HG03342 (cell line): Measurements from ENCODE around the gene CUBN.

ENCODE experiments used
- ATAC-seq: cut with Tn5 transposase; IDR thresholded peaks from one replicate; pipeline ENCODE4 v1.9.1; 2021; ENCODE audit warnings: mild to moderate bottlenecking, moderate library complexity; ENCODE audit not compliant: unreplicated experiment

The CUBN gene

DNA sequence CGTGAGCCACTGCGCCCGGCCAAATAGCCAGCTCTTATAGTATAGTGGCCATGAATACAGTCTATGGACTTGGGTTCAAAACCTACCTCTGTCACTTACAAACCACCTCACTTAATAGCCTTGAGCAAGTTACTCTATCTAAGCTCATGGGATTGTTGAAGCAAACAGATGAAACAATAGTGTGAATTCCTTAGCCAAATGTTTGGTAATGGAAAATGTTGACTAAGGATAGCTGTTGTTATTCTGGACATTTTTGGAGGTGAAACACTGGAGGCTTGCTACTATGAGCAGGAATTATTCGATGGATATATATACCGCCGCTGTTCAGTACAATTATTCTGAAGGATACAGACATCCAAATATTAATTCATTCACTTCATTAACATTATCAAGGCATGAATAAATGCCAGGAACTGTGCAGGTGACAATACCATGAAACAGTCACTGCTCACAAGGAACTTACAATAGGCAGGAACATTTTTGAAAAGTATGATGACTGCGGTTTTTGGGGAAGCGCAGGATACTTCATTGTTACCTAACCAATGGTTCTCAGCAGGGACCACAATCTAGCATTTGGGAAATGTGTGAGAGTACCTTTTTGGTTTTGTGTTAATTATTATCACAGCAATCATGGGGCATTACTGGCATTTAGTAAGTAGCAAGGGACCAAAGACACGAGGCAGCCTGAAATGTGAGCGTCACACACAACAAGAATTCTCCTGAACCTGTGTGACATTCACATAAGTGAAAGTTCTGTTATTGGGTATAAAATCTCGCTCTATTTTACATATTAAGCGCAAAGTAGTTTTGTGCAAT, 55.7 kb downstream of the CUBN start:
- ATAC-seq, result no peak

DNA sequence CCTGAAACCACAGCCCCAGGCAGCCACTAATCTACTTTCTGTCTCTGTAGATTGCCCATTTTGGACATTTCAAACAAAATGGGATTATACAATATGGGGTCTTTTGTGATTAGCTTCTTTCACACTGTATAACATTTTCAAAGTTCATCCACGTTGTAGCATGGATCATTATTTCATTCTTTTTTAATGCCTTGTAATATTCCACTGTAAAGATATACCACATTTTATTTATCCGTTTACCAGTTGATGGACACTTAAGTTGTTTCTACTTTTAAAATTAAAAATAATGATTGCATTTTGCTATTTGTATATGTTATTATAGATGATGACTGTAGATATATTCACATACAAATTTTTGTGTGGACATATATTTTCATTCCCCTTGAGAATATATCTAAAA, 60.7 kb downstream of the CUBN start:
- ATAC-seq, result no peak

DNA sequence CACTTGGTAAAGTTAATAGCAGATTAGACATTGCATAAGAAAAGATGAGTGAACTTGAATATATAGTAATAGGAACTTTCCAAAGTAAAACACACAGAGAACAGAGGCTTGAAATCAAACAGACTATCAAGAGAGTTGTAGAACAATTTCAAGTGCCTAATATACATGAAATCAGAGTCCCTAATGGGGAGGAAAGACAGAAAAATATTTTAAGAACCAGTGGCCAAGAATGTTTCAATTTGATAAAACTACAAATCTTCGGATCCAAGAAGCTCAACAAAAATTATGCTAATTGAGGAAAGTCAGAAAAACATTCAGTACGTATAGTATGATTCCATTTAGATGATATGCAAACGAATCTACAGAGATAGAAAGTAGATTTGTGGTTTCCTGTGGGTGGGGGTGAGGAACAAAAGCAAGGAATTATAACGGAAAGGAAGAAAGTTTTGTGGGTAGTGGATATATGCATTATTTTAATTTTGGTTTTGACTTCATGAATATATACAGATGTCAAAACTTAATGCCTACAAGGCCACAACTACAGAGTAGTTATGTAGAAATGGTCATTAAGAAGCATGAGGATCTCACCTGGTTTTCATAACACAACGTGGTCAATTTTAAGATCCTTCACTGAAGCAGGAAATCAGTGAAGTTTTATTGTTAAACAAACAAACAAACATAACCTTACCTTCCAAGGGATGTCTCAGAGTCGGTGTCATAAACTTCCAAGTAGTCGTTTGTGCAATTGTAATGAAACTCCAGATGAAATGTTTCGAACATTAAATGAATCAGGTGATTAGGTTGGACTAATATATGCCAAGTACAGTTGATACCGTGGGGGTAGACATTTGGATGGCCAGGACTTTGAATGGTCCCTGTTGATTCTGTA, 62.0 kb downstream of the CUBN start:
- ATAC-seq, result no peak

DNA sequence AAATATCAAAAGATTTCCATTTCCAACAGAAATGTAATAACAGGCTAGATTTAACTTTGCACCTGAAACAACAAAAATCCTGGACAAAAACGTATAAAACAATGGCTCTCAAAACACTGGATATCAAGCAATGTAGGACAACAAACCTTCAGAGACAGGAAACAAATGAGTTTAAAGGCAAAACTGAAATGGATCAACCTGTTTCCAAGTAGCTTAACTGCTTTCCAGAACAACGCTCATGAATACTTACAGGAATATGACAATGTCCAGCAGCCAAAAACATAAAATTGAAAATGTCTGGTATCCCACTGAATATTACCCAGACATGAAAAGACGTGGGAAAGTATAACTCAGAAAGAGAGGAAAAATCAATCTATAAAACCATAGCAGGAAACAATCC, 62.8 kb downstream of the CUBN start:
- no peak for ATAC-seq

DNA sequence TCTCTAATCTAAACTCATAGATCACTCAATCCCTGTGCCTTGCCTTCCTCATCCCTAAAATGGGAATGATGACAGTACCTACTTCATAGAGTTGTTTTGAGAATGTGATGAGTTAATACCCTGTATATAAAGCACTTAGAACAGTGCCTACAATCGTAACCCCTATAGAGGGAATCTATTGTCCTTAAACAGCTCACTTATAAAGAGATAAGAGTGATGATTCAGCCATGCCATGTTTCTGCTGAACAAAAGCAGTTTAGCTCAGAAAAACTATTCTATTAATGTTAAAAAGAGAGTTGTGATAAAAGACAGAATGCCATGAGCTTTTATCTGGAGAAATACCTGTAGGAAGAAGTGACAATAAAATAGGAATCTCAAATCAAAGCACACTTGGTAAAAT, 63.6 kb downstream of the CUBN start:
- ATAC-seq, result no peak

DNA sequence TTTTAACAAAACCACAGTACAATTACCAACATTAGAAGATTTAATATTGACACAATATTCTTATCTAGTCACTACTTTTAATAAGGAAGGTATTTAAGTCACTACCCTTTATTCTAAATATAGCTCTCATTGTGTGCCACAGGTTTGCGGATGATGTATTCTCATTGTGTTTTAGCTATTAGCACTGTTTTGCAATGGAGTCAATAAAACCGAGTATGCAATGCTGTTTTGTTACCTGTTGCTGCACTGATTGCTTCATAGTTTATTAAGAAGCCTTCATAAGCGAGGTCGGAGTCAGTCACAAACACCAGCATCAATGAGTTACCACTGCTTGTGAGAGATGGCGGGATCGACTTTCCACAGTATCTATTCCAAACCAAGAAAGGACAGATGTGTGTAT, 64.3 kb downstream of the CUBN start:
- ATAC-seq, result no peak

DNA sequence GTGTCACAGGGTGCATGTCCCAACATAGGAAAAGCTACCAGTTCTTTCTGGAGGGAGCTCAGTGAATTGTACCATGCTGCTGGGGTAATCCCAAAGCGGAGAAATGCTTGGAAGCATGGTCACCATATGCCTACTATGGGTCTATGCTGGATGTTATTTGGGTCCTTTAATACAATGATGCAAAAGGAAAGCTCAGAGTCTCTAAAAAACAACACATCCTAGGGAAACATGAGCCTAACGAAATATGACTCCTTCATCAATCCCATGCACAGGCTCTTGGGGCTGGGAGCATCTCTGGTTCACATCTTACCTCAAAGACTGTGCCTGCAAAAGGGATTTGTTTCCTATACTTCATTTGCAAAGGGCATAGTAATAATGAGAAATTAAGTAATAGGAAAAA, 65.2 kb downstream of the CUBN start:
- no peak for ATAC-seq

DNA sequence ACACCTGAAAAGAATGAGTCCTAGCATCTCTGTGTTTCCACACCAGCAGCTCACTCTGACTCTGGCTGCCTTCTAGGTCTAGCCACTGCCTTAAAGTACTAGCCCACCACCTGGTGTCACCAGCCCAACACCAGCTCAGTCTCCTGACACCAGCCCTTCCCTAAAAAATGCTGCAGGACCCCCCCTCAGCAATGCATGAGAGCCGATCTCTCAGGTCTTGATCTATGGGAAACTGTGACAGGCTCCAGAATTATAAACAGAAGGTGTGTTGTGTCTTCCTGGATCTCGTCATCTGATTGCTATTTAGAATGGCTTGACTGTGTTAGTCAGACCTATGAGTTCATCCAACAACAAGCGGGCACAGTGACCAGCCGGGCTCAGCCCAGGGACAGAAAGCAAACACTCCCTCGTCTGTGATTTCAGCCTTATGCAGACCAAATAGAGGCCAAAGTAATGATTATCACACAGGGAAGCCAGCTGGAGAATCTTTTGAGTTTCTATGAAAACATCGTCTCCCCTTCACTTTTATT, 66.6 kb downstream of the CUBN start:
- ATAC-seq, result no peak

DNA sequence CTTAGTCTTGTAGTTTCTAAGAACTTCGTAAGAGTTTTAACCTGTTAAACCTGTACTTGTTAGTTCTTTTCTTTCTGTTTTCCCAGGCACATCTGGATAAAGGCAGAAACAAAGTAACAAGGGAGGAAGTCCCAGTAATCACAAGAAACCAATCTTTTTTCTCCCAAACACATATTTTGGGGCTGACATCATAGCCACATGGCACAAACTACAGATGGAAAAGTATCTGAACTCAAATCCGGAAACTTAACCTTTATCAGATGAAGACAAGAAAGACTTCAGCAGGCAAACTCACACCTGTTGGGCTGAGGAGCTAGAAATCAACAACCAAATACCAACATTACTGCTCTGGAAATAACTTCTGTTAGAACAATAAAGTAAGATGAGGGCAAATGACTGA, 67.1 kb downstream of the CUBN start:
- no peak for ATAC-seq

DNA sequence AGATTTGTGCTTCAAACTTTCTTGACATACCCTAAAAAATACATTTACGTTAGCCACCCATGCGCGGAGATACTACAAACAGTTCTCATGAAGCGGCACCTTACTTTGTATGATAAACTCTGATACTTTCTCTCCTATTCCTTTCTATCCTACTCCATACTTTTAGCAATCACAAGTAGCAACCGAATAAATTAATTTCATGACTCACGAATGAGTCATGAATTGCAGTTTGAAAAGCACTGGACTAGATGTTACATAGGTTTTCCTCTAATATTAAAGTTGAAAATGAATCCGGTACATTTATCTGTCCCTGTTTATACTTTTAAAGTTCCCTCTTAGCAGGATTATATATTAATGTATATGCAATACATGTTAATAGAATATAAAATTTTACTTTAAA, 67.6 kb downstream of the CUBN start:
- no peak for ATAC-seq

DNA sequence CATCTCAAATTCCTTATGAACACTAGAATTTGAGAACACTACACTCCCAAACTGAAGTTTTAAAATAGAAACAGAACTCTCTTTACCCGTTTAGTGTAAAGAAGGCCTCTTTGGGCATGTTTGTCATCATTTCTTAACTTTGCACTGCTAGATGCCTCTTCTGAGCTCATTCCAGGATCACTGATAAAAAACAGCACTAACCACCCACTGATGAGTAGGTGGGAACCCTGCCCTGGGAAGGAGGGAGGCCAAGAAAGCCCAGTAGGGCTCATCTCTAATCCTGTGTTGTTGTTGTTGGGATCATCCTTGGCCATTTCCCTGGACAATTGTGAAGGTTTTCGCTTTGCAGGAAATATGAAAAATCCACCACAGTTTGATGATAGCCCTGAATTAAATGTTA, 68.2 kb downstream of the CUBN start:
- ATAC-seq, result no peak

DNA sequence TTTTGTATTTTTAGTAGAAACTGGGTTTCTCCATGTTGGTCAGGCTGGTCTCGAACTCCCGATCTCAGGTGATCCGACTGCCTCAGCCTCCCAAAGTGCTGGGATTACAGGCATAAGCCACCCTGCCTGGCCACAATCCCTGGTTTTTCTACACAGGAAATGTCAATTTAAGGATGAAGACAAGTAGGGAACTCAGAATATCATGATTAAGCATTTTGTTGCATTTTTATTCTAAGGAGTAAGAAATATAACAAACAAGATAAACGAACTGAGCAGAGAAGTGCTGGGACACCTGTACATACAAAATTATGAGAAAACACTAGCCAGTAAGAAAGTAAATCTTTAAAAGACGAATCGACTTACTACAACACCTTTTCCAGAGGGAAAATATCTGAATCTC, 69.3 kb downstream of the CUBN start:
- ATAC-seq, result no peak

DNA sequence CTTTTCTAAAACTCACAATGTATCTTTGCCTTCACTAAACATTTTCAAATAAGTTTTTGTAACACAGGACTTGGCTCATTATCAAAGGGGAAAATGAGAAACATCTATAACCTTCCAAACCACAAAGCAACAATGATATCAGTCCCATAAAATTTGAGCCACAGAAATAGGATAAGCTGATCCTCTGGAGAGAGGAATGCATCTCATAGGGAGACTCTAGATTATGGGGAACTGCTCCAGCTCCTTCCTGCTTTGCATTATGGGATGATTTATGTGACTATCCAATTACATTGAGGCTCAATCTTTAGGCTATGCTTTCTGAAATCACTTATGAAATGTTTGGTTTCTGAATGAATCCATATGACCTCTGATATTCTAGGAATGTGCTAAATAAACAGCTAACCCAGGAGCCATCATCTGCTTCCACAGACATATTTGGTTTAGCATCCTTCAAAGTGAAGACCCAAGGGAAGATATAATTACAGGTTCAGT, 70.4 kb downstream of the CUBN start:
- ATAC-seq, result no peak

DNA sequence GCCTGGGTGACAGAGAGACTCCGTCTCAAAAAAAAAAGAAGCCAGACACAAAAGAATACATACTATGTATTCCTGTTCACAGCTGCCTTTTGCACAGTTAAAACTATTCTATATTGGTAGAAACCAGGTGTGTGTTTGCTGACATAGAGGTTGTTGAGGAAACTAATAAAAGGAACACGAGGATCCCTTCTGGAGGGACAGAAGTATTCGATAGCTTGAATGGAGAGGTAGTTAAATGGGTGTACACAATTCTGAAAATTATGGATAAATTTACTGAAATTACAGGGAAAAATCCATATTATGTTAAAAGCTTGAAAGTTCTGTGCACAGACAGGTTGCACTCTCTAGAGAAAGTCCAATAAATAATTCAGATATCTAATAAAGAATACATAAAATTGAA, 71.5 kb downstream of the CUBN start:
- ATAC-seq, result no peak

DNA sequence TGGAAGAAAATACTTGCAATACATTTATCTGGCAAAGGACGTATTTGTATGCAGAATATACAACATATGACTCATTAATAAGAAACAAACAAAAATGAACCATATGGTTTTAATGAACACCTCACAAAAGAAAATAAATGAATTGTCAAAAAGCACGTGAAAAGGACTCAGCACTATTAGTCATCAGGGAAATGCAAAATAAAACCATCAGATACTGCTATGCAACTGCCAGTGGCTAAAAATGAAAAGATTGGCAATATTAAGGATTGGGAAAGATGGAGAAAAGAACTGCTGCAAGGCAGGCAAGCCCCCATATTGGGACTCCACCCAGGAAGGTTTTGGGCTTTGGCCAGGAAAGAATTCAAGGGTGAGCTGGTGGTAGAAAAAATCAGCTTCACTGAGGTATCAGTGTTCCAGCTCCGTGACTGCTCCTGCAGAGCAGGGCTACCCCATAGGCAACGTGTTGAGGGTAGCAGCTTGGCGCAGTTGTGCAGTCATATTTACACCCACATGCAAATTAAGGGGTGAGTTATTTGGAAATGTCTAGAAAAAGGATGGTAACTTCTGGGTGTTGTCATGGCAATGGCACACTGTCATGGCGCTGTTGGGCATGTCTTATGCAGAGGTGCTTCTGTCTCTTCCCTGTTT, 72.7 kb downstream of the CUBN start:
- no peak for ATAC-seq

DNA sequence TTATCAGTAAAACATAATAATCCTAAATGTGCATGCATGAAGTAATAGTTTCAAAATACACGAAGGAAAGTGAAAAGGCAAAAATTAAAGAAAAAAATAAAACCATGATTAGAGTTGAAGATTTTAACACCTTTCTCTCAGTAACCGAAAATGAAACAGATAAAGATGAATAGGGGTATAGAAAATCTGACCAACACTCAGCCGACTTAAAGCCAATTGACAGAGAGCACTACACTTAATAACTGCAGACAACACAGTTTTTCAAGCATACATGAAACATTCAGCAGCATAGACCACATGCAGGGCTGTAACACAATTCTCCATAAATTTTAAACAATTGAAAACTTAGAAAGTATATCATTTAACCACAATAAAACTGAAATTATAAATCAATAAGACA, 76.1 kb downstream of the CUBN start:
- ATAC-seq, result no peak

DNA sequence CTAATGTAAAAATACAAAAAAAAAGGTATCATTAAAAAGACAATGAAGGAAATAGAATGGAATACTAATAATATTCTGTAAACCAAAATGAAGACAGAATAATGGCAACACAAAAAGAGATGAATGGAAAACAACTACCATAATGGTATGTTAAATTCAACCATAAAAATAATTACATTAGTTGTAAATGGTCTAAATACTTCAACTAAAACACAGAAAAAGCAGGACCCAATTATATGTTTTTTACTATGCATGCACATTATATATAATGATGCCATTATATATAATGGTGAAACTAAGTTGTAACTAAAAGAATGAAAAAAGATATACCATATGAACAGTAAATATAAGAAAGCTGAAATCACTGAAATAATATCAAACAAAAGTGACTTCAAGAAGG, 76.5 kb downstream of the CUBN start:
- no peak for ATAC-seq

DNA sequence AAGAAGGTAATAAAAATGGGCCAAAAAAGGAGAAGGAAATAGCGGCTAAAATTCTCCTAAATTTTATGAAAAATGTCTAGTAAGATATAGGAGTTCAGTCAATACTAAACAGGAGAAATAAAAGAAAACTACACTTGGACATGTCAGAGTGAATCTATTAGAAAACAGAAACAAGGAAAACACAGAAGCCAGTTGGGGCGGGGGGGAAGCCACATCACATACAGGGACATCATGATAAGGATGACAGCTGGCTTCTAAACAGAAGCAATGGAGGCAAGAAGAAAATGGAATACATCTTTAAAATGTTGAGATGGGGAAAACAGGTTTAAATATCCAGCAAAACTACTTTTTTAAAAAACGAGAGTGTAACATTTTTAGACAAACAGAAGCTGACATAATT, 77.8 kb downstream of the CUBN start:
- ATAC-seq, result no peak

DNA sequence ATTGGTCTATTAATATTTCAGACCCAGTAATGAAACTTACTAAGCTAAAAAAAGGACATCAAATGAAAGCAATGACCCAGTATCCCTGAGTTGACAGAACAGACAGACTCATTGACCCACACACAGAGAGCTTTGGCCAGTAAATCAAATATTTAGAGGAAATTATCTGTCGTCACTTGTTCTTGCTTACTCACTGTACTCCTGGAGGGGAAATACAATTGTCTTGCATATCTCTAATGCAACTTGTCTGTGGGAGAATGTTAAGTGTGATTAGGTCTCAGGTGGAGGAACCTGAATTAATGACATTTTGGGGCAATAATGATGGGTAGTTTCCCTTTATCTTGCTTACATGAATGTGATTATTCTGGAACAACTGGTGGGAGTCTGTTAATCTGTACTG, 80.4 kb downstream of the CUBN start:
- ATAC-seq, result no peak

DNA sequence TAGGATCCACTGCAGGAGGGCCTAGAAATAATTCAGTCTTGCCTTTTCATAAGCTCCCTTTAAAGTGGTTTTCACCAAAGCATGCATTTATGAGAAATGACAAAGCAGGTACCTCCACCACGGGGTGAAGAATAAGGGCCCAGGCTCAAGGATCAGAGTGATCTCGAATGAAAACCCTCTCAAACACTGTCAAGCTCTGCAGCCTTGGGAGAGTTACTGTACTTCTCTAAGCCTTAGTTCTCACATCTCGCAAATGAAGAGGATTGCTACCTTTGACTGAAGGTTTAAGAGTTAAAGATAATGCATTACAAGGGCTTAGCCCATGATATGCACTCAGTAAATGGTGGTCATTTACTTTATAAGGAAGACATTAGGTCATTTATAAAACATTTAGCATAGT, 81.7 kb downstream of the CUBN start:
- no peak for ATAC-seq

DNA sequence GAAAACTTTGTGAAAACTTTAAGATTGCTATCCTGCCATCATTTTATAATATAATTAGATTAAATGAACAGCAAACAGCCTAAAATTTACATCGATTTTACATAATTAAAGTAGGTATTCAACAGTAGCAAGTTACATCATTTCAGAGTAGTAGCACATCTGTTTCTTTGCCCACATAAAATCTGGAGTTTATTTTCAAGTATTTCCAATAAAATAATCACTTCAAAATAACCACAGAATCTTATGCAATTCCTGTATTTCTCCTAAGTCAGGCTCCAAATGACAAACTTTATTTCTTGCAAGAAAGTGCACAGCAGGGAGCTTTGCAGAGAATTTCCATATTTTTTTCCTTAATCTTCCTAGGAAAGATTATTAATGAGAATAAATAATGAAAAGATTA, 82.6 kb downstream of the CUBN start:
- ATAC-seq, result no peak
